GM12865 (cell line): ENCODE measurements around the gene C18orf32.
"Not testable (repeated sequence)": the region's sequence is repeated elsewhere in the genome, so short reads cannot be mapped to it uniquely, and the experiment has no call there.

Source experiments
- DNase-seq: peaks from one replicate; pipeline ENCODE4 v3.0.0; 2010; ENCODE audit warnings: low read depth
- H3K4me3 ChIP-seq: 2 replicates; pipeline ENCODE4 v1.5.1; 2011; ENCODE audit warnings: mild to moderate bottlenecking, low read depth, low read length, control low read depth
- CTCF ChIP-seq: IDR thresholded peaks from 2 replicates; pipeline ENCODE4 v1.5.1; 2011; ENCODE audit warnings: low read length, control low read depth, low read depth, inconsistent platforms; ENCODE audit not compliant: insufficient read depth; ENCODE audit errors: missing control alignments

Gene C18orf32

GRCh38 chr18:49481317-49481716 is 5.7 kb downstream of the C18orf32 start:
- no peak overlapping the region for H3K4me3 ChIP-seq
- no peak for TF ChIP-seq CTCF
- DNase-seq = no peak

DNA sequence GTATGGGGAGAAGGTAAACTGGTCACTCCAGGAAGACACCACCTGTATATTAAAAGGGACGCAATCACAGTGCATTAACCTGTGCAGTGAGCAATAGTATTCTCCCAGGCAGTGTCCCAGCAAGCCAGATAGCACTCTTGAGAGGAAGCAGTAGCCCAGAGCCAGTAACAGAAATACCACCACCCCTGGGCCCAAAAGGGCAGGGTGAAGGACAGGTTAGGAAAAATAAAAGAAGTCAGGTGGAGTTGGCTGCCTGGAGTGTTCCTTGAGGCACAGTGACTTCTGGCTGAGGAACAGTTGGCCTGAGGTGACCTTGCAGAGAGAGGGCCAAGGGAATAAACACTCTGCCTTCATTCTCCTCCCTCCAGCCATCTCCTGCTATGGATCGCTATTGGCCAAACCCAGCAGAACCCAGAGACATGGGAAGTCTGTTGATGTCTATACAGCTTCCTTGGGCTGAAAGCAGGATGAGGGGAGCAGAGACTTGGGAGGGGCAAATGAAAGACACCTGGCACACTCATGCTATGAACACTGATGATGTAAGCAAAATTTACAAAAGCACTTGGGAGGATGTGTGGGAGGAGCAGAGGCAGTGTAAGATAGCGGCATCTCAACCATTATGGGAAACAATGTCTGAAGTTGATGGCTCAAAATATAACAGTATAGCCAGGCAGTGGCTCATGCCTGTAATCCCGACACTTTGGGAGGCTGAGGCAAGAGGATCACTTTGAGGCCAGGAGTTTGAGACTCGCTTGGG is 7.5 kb downstream of the C18orf32 start:
- no peak overlapping the region for H3K4me3 ChIP-seq

GRCh38 chr18:49476664-49477411 is 10.2 kb downstream of the C18orf32 start:
- H3K4me3 ChIP-seq = no peak overlapping the region
- DNase-seq = no peak
- no peak for TF ChIP-seq CTCF

More for the DNA sequence above, 7.5 kb downstream of the C18orf32 start:
- no peak for DNase-seq
- TF ChIP-seq CTCF = no peak

GRCh38 chr18:49474935-49475334 is 12.1 kb downstream of the C18orf32 start:
- not testable (repeated sequence) for DNase-seq, H3K4me3 ChIP-seq

GRCh38 chr18:49473721-49474120 is 13.3 kb downstream of the C18orf32 start:
- DNase-seq = no peak
- no peak overlapping the region for H3K4me3 ChIP-seq
- no peak for TF ChIP-seq CTCF

DNA sequence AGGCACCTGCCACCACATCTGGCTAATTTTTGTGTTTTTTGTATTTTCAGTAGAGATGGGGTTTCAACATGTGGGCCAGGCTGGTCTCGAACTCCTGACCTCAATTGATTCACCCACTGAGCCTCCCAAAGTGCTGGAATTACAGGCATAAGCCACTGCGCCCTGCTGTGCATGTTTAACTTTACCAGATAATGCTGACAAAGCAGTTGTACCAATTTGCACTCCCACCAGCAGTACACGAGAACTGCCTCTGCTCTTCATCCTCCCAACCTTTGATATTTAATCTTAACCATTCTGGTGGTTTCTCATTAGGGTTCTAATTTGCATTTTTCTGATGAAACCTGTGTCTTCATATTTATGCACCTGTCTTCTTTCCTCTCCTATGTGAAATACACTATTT is 14.6 kb downstream of the C18orf32 start:
- H3K4me3 ChIP-seq = no peak overlapping the region
- no peak for TF ChIP-seq CTCF
- no peak for DNase-seq

DNA sequence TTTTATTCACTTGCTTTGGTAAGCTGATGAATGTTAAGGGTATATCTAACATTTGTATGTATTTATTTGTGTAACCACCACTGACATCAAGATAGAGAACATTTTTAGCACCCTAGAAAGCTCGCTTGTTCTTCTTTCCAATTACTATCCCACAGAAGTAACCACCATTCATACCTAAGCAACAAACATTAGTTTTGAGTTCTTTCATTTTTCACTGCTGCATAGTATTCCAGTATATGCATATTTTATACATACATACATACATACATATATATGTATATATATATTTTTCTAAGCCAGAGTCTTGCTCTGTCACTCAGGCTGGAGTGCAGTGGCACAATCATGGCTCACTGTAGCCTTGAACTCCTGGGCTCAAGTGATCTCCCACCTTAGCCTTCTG is 15.5 kb downstream of the C18orf32 start:
- no peak for DNase-seq
- TF ChIP-seq CTCF = no peak
- no peak overlapping the region for H3K4me3 ChIP-seq
